Common myeloid progenitor, CD34-positive (primary cell): ENCODE results near the gene SREBF2. TPM values are rescaled to one million over a fixed set of nuclear protein-coding genes. Genes with fewer than 3 reads are reported as not detected.

Experiments used
- CTCF ChIA-PET: fragments of 350-600 bp; sonication (Branson Sonifier 250); formaldehyde crosslinking; loops from one replicate; lab custom pipeline; 2021; ENCODE audit warnings: antibody characterized with exemption; lab: Charles Lee
- POLR2A ChIA-PET: fragments of 350-600 bp; sonication (Branson Sonifier 250); formaldehyde crosslinking; loops from one replicate; lab custom pipeline; 2021; ENCODE audit warnings: antibody characterized with exemption; lab: Charles Lee
- DNase-seq, 3 donors: peaks; one replicate each; pipeline versions ENCODE4 v3.0.0 to v3.0.0-alpha.2; 2013
- H3K27ac ChIP-seq, 2 experiments: 1 replicate in 1 of 2; 2 replicates in 1 of 2; pipeline ENCODE4 v1.7.0; 2013; ENCODE audit warnings: inconsistent platforms in 2 of 2, low read length in 2 of 2, mild to moderate bottlenecking in 2 of 2, low read depth in 1 of 2, moderate library complexity in 1 of 2; ENCODE audit not compliant: severe bottlenecking in 2 of 2, insufficient read depth in 1 of 2, poor library complexity in 1 of 2
- H3K27me3 ChIP-seq, 5 experiments: replicated peaks in 2 of 5; 1 replicate in 3 of 5; 2 replicates in 2 of 5; pipeline versions ENCODE4 v1.6.1 to v1.7.0; 2013; ENCODE audit warnings: low read length in 4 of 5, mild to moderate bottlenecking in 2 of 5, moderate library complexity in 2 of 5, inconsistent platforms in 1 of 5; ENCODE audit not compliant: insufficient read depth in 5 of 5, control insufficient read depth in 4 of 5
- H3K36me3 ChIP-seq, 4 experiments: 1 replicate in 2 of 4; 2 replicates in 2 of 4; pipeline versions ENCODE4 v1.6.1 to v1.7.0; 2013; ENCODE audit warnings: low read length in 3 of 4, control low read depth in 1 of 4, mild to moderate bottlenecking in 1 of 4; ENCODE audit not compliant: control insufficient read depth in 4 of 4, insufficient read depth in 4 of 4
- H3K4me1 ChIP-seq, 4 experiments: 1 replicate in 3 of 4; 2 replicates in 1 of 4; pipeline versions ENCODE4 v1.6.1 to v1.7.1; 2013; ENCODE audit warnings: low read length in 3 of 4, mild to moderate bottlenecking in 3 of 4, control low read depth in 1 of 4, inconsistent platforms in 1 of 4, moderate library complexity in 1 of 4; ENCODE audit not compliant: control insufficient read depth in 4 of 4, insufficient read depth in 4 of 4; ENCODE audit errors: control extremely low read depth in 1 of 4
- H3K4me3 ChIP-seq, 7 experiments: 1 replicate in 4 of 7; 2 replicates in 3 of 7; pipeline versions ENCODE4 v1.5.1 to v1.7.0; 2013; ENCODE audit warnings: mild to moderate bottlenecking in 7 of 7, low read length in 6 of 7, moderate library complexity in 6 of 7, inconsistent platforms in 2 of 7, low read depth in 2 of 7, control low read depth in 1 of 7; ENCODE audit not compliant: insufficient read depth in 4 of 7, control insufficient read depth in 1 of 7; ENCODE audit errors: extremely low read depth in 1 of 7
- H3K9me3 ChIP-seq, 5 experiments: 1 replicate in 4 of 5; 2 replicates in 1 of 5; pipeline versions ENCODE4 v1.6.1 to v1.7.1; 2013; ENCODE audit warnings: low read length in 4 of 5, mild to moderate bottlenecking in 2 of 5, inconsistent platforms in 1 of 5, low read depth in 1 of 5, moderate library complexity in 1 of 5; ENCODE audit not compliant: control insufficient read depth in 4 of 5, insufficient read depth in 2 of 5; ENCODE audit errors: control extremely low read depth in 1 of 5
- WGBS: methylation state at CpG from one replicate; pipeline ENCODE4 v1.1.5; 2013; ENCODE audit not compliant: insufficient coverage; 5-methylcytosine and 5-hydroxymethylcytosine counted together
- polyA plus RNA-seq: library from polyadenylated mRNA; unstranded; fragments of 120-200 nt; gene quantifications from one replicate; pipeline ENCODE4 v1.2.1, GENCODE V29; 2013

The SREBF2 gene
- polyA plus RNA-seq, result 68.1 TPM

DNA sequence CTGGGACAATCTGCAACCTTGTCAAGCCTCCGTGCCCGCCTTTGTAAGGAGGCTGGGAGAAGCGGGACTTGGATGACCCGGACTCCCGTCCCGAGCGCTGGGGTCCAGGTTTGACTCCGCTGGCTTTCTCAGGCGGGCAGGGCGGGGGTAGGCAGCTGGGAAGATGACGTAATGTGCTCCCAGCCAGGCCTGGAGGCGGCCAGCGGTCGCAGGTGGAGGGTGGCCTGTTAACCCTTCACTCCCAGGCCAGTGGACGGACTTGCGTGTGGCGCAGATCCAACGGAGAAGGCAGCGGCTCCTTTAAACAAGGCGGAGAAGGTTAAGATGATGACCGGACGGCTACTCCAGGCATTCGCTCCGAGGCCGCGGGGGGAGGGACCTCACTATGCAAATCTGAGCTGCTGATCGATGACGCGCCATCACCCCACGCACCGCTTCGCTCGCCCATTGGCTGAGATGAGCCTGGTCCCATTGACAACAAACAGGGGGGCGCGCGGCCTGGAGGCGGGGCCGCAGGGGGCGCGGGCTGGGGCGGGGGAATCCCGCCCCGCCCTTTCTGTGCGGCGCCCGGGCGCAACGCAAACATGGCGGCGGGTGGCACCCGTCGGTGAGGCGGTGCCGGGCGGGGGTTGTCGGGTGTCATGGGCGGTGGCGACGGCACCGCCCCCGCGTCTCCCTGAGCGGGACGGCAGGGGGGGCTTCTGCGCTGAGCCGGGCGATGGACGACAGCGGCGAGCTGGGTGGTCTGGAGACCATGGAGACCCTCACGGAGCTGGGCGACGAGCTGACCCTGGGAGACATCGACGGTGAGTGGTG, at the start of gene SREBF2:
Gene SREBF2, plus strand, starts transcription at position 553 of the 816 bp plus-strand sequence. Its CDS starts 166 bp downstream, at position 719.
- Histone ChIP-seq H3K4me3 (peak within 1 kb of the TSS; percentile 72 to 91 (median 80)), H3K9me3 (no peaks in the 10 kb centered on the region), H3K4me1 (peaks cover 9 to 42% (median 29%) of the 10 kb centered on the region in 4 experiments), H3K27ac (peak within 1 kb of the TSS; percentile 94 to 98), H3K27me3 (no peaks in the 10 kb centered on the region), H3K36me3 (peaks cover 0 to 26% (median 12%) of the 10 kb centered on the region in 4 experiments)
- 0% methylated on average over 52 of the region's 75 CpGs for WGBS
- ChIA-PET POLR2A (interaction anchor here (0.7 to 4.8 kb wide), 9 partner anchors 8 to 144 kb away, joined by 3 to 19 read pairs (median 3); partner anchors contain the start of genes CCDC134, CENPM and SNU13), CTCF (interaction anchor here (1.0 to 2.5 kb wide), 4 partner anchors 14 to 107 kb away, joined by 3 to 10 read pairs (median 4); no protein-coding TSS in a partner anchor)
- peak; percentile 99 to 100 (median 100) for DNase-seq

DNA sequence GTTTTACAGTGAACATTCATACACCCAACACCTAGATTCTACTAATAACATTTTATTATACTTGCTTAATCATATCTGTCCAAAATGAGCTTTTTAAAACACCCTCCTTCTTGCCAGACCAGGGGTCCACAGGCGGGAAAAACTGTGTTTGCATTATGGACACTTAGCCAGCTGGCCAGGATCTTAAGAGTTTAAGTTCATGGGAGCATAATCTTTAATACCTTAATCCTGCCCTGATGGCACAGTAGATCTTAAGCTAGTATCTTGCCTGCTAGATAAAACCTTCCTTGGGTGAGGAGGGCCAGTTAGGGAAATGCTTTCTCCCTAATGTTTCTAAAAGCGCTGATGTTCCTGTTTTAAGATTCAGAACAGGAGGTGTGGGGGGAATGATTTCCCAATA, 45.6 kb upstream of the SREBF2 start:
- Histone ChIP-seq H3K36me3 (peaks cover 0 to 3% (median under 1%) of the 10 kb centered on the region in 4 experiments), H3K9me3 (no peaks in the 10 kb centered on the region), H3K27me3 (no peaks in the 10 kb centered on the region), H3K27ac (no peak overlapping the region), H3K4me3 (no peak overlapping the region), H3K4me1 (peaks cover 0 to 4% (median 0%) of the 10 kb centered on the region in 4 experiments)
- DNase-seq, result no peak
- ChIA-PET CTCF (interaction anchor here (0.8 to 1.5 kb wide), 3 partner anchors 10 to 40 kb away, joined by 3 to 6 read pairs (median 5); no protein-coding TSS in a partner anchor), POLR2A (interaction anchor here (0.7 kb wide), 2 partner anchors 125 to 303 kb away, joined by 4 read pairs; no protein-coding TSS in a partner anchor)
- 100% methylated on average over 1 of the region's 2 CpGs for WGBS

DNA sequence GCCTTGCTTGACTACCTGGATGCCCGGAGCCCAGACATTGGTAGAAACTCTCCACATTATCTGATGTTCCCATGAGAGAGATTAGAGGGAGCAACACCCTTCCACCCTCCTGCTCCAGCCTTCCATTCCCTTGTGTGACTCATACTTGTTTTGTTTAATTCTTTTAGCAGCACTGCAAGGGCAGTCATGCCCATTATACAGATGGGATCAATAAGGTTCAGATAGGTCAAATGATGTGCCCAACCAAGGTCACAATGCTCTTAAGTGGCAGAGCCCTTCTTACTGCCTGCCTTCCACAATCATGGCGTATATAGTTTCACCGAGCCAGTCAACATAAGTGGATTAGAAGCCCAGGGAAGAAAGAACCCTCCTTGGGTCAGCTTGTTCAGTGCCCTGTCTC, 39.0 kb upstream of the SREBF2 start:
- ChIA-PET POLR2A (no interaction called here), CTCF (interaction anchor here (8.3 kb wide), 1 partner anchor 12 kb away, joined by 55 read pairs; no protein-coding TSS in a partner anchor)
- DNase-seq, result no peak
- no peak overlapping the region for H3K4me3 ChIP-seq
- H3K27ac ChIP-seq, result no peak overlapping the region
- H3K9me3 ChIP-seq, result no peaks in the 10 kb centered on the region
- H3K27me3 ChIP-seq, result no peaks in the 10 kb centered on the region
- H3K4me1 ChIP-seq, result peaks cover 0 to 2% (median under 1%) of the 10 kb centered on the region in 4 experiments
- 100% methylated on average over 2 of the region's 3 CpGs for WGBS
- H3K36me3 ChIP-seq, result peaks cover 0 to 8% (median 5%) of the 10 kb centered on the region in 4 experiments

DNA sequence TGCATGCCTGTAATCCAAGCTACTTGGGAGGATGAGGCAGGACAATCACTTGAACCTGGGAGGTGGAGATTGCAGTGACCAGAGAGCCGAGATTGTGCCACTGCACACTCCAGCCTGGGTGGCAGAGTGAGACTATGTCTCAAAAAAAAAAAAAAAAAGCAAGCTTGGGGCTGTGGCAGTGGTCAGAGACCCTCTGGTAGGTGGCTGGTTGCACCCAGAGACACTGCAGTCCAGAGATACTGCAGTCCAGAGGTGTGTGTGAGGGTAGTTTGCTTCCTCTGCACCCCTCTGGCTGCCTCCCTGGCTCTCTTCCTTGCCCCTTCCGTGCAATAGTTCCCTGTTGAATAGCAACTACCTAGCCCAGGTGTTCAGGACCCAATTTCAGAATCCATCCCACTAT, 34.2 kb upstream of the SREBF2 start:
- Histone ChIP-seq H3K27ac (no peak overlapping the region), H3K27me3 (no peaks in the 10 kb centered on the region), H3K36me3 (peaks cover 0 to 6% (median 4%) of the 10 kb centered on the region in 4 experiments), H3K9me3 (no peaks in the 10 kb centered on the region), H3K4me1 (peaks cover 3 to 32% (median 26%) of the 10 kb centered on the region in 4 experiments), H3K4me3 (no peak overlapping the region)
- CTCF ChIA-PET, result interaction anchor here (1.1 to 8.3 kb wide), 7 partner anchors 8 to 100 kb away, joined by 4 to 55 read pairs (median 6); partner anchors contain the start of gene MEI1
- POLR2A ChIA-PET, result interaction anchor here (0.9 to 1.9 kb wide), 2 partner anchors 15 to 17 kb away, joined by 3 to 5 read pairs; no protein-coding TSS in a partner anchor
- no peak for DNase-seq
- WGBS, result 93% methylated on average over 2 of the region's 2 CpGs

DNA sequence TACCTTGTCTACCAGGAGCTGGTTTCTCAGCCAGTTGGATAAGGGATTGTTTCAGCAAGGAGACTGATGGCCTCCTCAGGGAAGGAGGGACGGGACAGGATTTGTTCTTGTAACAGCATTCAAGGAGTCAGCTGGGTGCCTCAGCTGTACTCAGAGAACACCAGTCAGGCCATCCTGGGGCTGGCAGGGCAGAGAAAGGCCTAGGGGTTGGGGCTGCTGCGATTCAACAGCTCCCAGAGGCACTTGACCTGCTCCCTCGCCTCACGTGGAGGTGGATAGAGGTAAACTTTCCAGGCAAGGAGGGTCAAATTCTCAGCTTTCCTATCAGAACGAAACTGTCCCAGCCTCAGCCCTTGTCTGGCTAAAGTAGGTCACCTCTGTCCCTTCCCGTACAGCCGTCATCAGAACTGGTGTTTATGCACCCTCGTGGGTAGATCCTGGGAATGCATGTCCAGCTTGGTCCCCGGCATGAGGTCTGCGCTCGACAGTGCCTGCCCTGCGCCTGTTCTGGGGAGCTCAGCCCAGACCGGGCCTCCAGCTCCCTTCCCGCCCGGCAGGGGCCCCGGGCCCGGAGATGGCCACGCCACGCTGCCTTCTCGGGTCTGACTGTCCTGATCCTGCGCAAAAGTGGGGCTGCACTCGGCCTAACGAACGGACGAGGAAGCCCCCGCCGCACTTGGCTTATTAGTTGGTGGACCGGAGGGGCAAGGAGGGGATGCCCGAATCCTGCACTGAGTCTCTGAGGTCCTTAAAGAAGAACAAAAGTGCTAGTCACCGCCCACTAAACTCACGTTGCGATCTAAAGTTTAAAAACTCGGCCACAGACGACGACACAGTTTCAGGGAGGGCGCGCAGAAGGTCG, 33.2 kb upstream of the SREBF2 start:
- WGBS, result 9% methylated on average over 30 of the region's 38 CpGs
- Histone ChIP-seq H3K9me3 (no peaks in the 10 kb centered on the region), H3K4me3 (peak overlapping the region; percentile 73 to 98 (median 90)), H3K4me1 (peaks cover 3 to 32% (median 26%) of the 10 kb centered on the region in 4 experiments), H3K27ac (peak overlapping the region; percentile 78 to 90), H3K27me3 (no peaks in the 10 kb centered on the region), H3K36me3 (peaks cover 0 to 4% (median 3%) of the 10 kb centered on the region in 4 experiments)
- no peak for DNase-seq
- ChIA-PET POLR2A (interaction anchor here (0.6 to 1.9 kb wide), 9 partner anchors 16 to 111 kb away, joined by 3 to 14 read pairs (median 4); partner anchors contain the start of genes SNU13 and SREBF2), CTCF (interaction anchor here (0.7 to 8.3 kb wide), 14 partner anchors 9 to 111 kb away, joined by 3 to 55 read pairs (median 4); partner anchors contain the start of genes MEI1 and SNU13)
